ENCODE measurements around the gene TYW1.

DNA sequence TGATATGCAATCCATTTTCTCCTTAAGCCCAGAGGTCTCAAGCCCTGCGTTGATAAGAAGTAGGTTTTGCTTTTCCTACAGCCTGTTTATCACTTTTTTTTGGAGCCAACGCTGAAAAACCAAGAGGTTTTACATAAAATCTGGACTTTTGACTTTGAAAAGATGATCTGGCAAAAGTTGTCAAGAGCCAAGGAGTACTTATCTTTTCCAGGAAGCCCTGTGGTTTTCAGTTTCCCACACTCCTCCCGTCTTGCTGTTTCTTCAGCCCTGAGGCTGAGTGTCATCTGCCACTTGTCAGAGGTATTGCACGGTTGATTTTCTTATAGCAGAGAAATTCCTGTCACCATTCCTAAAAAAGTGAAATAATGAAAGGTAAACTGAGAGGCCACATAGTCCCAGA, 108.7 kb downstream of the TYW1 start:
- TF ChIP-seq CTCF (tag by site-specific recombination; IDR thresholded peaks at IDR 0.05) (no peak), YY1 (tag by site-specific recombination; IDR thresholded peaks at IDR 0.05) (no peak), ZBTB7A (tag by site-specific recombination; IDR thresholded peaks at IDR 0.05; ENCODE audit: low read depth) (no peak), ZNF626 (tag by site-specific recombination; IDR thresholded peaks at IDR 0.05) (no peak), ZNF404 (tag by site-specific recombination; IDR thresholded peaks at IDR 0.05) (no peak), ZFP37 (tag by site-specific recombination; IDR thresholded peaks at IDR 0.05) (no peak), ZNF214 (tag by site-specific recombination; IDR thresholded peaks at IDR 0.05; ENCODE audit: borderline replicate concordance) (no peak), MYNN (tag by site-specific recombination; IDR thresholded peaks at IDR 0.05; ENCODE audit: borderline replicate concordance) (no peak), RBAK (tag by site-specific recombination; IDR thresholded peaks at IDR 0.05) (no peak)
- TF ChIP-seq, protein P1, sequence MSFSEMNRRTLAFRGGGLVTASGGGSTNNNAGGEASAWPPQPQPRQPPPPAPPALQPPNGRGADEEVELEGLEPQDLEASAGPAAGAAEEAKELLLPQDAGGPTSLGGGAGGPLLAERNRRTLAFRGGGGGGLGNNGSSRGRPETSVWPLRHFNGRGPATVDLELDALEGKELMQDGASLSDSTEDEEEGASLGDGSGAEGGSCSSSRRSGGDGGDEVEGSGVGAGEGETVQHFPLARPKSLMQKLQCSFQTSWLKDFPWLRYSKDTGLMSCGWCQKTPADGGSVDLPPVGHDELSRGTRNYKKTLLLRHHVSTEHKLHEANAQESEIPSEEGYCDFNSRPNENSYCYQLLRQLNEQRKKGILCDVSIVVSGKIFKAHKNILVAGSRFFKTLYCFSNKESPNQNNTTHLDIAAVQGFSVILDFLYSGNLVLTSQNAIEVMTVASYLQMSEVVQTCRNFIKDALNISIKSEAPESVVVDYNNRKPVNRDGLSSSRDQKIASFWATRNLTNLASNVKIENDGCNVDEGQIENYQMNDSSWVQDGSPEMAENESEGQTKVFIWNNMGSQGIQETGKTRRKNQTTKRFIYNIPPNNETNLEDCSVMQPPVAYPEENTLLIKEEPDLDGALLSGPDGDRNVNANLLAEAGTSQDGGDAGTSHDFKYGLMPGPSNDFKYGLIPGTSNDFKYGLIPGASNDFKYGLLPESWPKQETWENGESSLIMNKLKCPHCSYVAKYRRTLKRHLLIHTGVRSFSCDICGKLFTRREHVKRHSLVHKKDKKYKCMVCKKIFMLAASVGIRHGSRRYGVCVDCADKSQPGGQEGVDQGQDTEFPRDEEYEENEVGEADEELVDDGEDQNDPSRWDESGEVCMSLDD (tag by site-specific recombination; IDR thresholded peaks at IDR 0.05), result no peak
- TF ChIP-seq, protein P2, sequence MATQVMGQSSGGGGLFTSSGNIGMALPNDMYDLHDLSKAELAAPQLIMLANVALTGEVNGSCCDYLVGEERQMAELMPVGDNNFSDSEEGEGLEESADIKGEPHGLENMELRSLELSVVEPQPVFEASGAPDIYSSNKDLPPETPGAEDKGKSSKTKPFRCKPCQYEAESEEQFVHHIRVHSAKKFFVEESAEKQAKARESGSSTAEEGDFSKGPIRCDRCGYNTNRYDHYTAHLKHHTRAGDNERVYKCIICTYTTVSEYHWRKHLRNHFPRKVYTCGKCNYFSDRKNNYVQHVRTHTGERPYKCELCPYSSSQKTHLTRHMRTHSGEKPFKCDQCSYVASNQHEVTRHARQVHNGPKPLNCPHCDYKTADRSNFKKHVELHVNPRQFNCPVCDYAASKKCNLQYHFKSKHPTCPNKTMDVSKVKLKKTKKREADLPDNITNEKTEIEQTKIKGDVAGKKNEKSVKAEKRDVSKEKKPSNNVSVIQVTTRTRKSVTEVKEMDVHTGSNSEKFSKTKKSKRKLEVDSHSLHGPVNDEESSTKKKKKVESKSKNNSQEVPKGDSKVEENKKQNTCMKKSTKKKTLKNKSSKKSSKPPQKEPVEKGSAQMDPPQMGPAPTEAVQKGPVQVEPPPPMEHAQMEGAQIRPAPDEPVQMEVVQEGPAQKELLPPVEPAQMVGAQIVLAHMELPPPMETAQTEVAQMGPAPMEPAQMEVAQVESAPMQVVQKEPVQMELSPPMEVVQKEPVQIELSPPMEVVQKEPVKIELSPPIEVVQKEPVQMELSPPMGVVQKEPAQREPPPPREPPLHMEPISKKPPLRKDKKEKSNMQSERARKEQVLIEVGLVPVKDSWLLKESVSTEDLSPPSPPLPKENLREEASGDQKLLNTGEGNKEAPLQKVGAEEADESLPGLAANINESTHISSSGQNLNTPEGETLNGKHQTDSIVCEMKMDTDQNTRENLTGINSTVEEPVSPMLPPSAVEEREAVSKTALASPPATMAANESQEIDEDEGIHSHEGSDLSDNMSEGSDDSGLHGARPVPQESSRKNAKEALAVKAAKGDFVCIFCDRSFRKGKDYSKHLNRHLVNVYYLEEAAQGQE (tag by site-specific recombination; IDR thresholded peaks at IDR 0.05), result no peak

Measured in HEK293 (cell line).